RWPE2 (cell line): ENCODE measurements around the gene MS4A10.

Experiments
- ATAC-seq: fragments of 200-7000 bp; cut with Tn5 transposase; 3 replicates; pipeline ENCODE4 v1.9.1; 2021; ENCODE audit warnings: low read depth
- DNase-seq: peaks from one replicate; pipeline ENCODE4 v3.0.0-alpha.2; 2020; ENCODE audit warnings: low spot score
- H3K27ac ChIP-seq: fragments of 450-650 bp; 2 replicates; pipeline ENCODE4 v1.5.1; 2017; ENCODE audit warnings: mild to moderate bottlenecking; ENCODE audit not compliant: poor library complexity, severe bottlenecking
- H3K27me3 ChIP-seq: fragments of 250-450 bp; sonication (Bioruptor Pico); 2 replicates; pipeline ENCODE4 v1.5.1; 2021; ENCODE audit warnings: mild to moderate bottlenecking, moderate library complexity; ENCODE audit not compliant: insufficient read depth, poor library complexity, severe bottlenecking
- H3K36me3 ChIP-seq: fragments of 250-450 bp; sonication (Bioruptor Pico); 2 replicates; pipeline ENCODE4 v1.5.1; 2020; ENCODE audit warnings: low read depth, mild to moderate bottlenecking, moderate library complexity
- H3K4me1 ChIP-seq: fragments of 250-450 bp; sonication (Bioruptor Pico); 2 replicates; pipeline ENCODE4 v1.5.1; 2021; ENCODE audit warnings: mild to moderate bottlenecking, moderate library complexity; ENCODE audit not compliant: insufficient read depth, poor library complexity, severe bottlenecking
- H3K4me3 ChIP-seq: fragments of 250-450 bp; sonication (Bioruptor Pico); 2 replicates; pipeline ENCODE4 v1.5.1; 2021; ENCODE audit warnings: mild to moderate bottlenecking, moderate library complexity; ENCODE audit not compliant: severe bottlenecking
- H3K9me3 ChIP-seq: fragments of 250-450 bp; sonication (Bioruptor Pico); 2 replicates; pipeline ENCODE4 v1.5.1; 2021; ENCODE audit warnings: mild to moderate bottlenecking, moderate library complexity; ENCODE audit not compliant: severe bottlenecking
- TF ChIP-seq, protein P1 (sequence below): fragments of 450-650 bp; IDR thresholded peaks from one replicate; pipeline ENCODE4 v1.5.1; 2017; ENCODE audit warnings: mild to moderate bottlenecking, moderate library complexity; ENCODE audit not compliant: poor library complexity, severe bottlenecking

MS4A10 gene

DNA sequence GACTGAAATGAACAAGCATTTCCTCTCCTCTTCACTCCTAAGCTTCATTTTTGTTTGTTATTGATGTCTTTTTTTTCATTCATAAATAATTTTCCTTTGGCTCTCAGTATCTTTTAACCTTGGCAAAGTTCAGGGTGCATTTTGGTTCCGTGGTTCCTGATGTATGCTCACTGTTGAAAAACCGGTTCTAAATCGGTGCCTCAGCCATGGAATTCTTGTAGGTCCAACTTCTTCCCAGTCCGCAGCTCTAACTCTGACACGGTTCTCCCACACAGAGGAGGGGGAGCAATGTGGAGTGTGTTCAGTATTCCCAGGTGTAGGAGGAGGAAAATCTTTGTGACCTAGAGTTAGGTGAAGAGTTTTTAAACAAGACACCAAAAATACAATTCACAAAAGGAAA lies 41.0 kb upstream of the MS4A10 start:
- Histone ChIP-seq H3K27me3 (no peaks in the 10 kb centered on the region), H3K9me3 (no peaks in the 10 kb centered on the region), H3K4me1 (no peaks in the 10 kb centered on the region), H3K36me3 (no peaks in the 10 kb centered on the region), H3K27ac (no peak overlapping the region), H3K4me3 (no peak overlapping the region)
- ATAC-seq, result no peak
- DNase-seq, result no peak
- TF ChIP-seq, protein P1, sequence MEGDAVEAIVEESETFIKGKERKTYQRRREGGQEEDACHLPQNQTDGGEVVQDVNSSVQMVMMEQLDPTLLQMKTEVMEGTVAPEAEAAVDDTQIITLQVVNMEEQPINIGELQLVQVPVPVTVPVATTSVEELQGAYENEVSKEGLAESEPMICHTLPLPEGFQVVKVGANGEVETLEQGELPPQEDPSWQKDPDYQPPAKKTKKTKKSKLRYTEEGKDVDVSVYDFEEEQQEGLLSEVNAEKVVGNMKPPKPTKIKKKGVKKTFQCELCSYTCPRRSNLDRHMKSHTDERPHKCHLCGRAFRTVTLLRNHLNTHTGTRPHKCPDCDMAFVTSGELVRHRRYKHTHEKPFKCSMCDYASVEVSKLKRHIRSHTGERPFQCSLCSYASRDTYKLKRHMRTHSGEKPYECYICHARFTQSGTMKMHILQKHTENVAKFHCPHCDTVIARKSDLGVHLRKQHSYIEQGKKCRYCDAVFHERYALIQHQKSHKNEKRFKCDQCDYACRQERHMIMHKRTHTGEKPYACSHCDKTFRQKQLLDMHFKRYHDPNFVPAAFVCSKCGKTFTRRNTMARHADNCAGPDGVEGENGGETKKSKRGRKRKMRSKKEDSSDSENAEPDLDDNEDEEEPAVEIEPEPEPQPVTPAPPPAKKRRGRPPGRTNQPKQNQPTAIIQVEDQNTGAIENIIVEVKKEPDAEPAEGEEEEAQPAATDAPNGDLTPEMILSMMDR, result no peak

DNA sequence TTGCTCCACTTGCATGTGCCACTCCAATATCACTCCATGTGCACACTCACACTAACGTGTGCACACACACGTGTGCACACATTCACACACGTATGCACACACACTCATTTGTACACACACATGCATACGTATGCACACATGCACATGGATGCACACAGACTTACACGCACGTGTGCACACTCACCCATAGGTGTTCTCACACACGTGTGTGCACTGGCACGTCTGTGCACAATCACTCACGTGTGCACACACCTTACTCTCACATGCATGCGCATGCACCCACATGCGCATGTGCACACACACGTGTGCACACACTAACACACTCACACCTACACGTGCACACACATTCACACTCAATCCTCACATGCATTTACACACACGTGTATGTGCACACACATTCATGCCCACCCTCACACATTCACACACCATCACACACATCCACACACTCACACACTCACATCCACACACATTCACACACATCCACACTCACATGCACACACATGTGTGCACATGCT lies 37.7 kb upstream of the MS4A10 start:
- DNase-seq (no peak), ATAC-seq (no peak)
- Histone ChIP-seq H3K27me3 (no peaks in the 10 kb centered on the region), H3K4me3 (no peak overlapping the region), H3K4me1 (no peaks in the 10 kb centered on the region), H3K27ac (no peak overlapping the region), H3K9me3 (no peaks in the 10 kb centered on the region), H3K36me3 (no peaks in the 10 kb centered on the region)
- TF ChIP-seq, protein P1, result no peak

DNA sequence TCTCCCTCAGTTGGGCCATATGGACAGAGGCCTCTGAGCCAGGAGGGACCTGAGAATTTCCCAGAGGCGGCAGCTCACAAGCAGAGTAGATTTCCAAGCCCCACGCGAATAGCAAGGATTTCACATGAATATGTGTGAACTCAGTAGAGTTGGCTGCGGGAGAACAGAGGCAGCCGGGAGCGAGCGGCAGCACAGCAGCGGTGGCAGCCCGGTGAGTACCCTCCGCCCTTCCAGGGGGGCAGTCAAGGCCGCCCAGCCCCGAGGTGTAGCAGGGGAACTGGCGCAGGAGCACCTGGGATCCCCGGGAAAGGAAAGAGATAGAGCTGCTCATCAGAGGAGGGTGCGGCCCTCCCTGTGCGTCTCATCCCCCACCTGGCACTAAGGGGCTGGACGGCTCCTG lies 36.9 kb upstream of the MS4A10 start:
- H3K36me3 ChIP-seq, result no peaks in the 10 kb centered on the region
- H3K9me3 ChIP-seq, result no peaks in the 10 kb centered on the region
- ATAC-seq (no peak), DNase-seq (no peak)
- no peak overlapping the region for H3K27ac ChIP-seq
- TF ChIP-seq, protein P1, result no peak
- H3K27me3 ChIP-seq, result no peaks in the 10 kb centered on the region
- no peak overlapping the region for H3K4me3 ChIP-seq
- H3K4me1 ChIP-seq, result no peaks in the 10 kb centered on the region

DNA sequence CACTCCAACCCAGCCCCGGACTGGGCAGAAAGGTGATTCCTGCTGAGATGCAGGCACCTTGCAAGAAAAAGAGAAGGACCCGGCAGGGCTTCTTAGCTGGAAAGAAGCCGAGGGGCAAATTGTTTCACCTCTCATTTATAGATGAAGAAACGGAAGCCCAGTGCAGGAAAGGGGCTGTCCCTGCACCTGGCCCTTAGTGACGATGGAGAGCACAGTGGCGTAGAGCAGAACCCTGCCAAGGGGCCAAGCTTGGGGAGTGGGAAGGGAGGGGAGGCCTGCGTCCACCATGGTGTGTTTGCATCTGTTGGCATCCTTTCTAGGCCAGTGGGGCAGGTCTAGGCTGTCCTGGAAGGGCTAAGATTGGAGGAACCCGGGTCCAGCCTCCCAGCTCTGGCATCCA lies 36.3 kb upstream of the MS4A10 start:
- no peaks in the 10 kb centered on the region for H3K36me3 ChIP-seq
- H3K4me3 ChIP-seq, result no peak overlapping the region
- DNase-seq, result no peak
- no peak overlapping the region for H3K27ac ChIP-seq
- no peaks in the 10 kb centered on the region for H3K4me1 ChIP-seq
- no peaks in the 10 kb centered on the region for H3K27me3 ChIP-seq
- H3K9me3 ChIP-seq, result no peaks in the 10 kb centered on the region
- ATAC-seq, result no peak
- TF ChIP-seq, protein P1, result no peak

DNA sequence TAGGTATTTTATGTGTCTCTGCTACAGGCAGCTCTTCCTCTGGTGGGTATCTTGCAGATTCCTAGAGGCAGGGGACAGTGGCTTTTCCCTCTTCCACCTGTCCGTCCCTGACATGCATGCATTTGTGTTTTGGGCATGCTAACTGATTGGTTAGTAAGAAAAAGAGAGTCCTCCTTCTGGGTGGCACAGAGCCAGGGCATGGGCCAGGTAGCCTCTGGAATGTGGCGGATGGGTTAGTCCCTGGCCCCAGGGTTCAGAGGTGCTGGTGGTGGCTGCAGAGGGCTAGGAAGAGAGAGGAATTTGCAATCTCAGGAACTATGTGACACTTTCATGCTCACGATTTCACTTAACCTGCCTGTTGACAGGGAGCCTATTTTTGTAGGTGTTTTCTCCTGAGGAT lies 34.2 kb upstream of the MS4A10 start:
- DNase-seq, result no peak
- Histone ChIP-seq H3K4me3 (no peak overlapping the region), H3K9me3 (no peaks in the 10 kb centered on the region), H3K36me3 (no peaks in the 10 kb centered on the region), H3K4me1 (no peaks in the 10 kb centered on the region), H3K27me3 (no peaks in the 10 kb centered on the region), H3K27ac (no peak overlapping the region)
- TF ChIP-seq, protein P1, result no peak
- no peak for ATAC-seq
